Esophagus muscularis mucosa (tissue), 4 donors: ENCODE data around the gene RBPJ. TPM values are rescaled to one million over a fixed set of nuclear protein-coding genes. Genes with fewer than 3 reads are reported as not detected.

Experiments
- DNase-seq: peaks from one replicate; pipeline ENCODE4 v3.0.0-alpha.2; 2017; ENCODE audit errors: extremely low spot score
- H3K27ac ChIP-seq, 4 donors: fragments of 200-600 bp; sonication (generic); replicated peaks in 1 of 4; 1 replicate in 3 of 4; 2 replicates in 1 of 4; pipeline ENCODE4 v1.5.1; 2016 to 2019; ENCODE audit warnings: mild to moderate bottlenecking in 1 of 4
- H3K27me3 ChIP-seq, 4 donors: fragments of 200-600 bp; sonication (generic); one replicate each; pipeline versions ENCODE4 v1.5.1 to v1.6.0; 2016 to 2019
- H3K36me3 ChIP-seq, 4 donors: fragments of 200-600 bp; sonication (generic); one replicate each; pipeline ENCODE4 v1.5.1; 2016 to 2019
- H3K4me1 ChIP-seq, 4 donors: fragments of 200-600 bp; sonication (generic); one replicate each; pipeline ENCODE4 v1.5.1; 2016 to 2019
- H3K4me3 ChIP-seq, 4 donors: fragments of 200-600 bp; sonication (generic); 1 replicate in 2 of 4; 2 replicates in 2 of 4; pipeline ENCODE4 v1.5.1; 2016 to 2019; ENCODE audit warnings: mild to moderate bottlenecking in 4 of 4, moderate library complexity in 1 of 4
- H3K9me3 ChIP-seq, 4 donors: fragments of 200-600 bp; sonication (generic); 1 replicate in 3 of 4; 2 replicates in 1 of 4; pipeline ENCODE4 v1.5.1; 2016 to 2019
- EP300 ChIP-seq: sonication (generic); formaldehyde crosslinking; IDR thresholded peaks from one replicate; pipeline ENCODE4 v1.6.1; 2017; ENCODE audit warnings: antibody characterized with exemption
- POLR2A ChIP-seq: fragments of 450-650 bp; IDR thresholded peaks from one replicate; pipeline ENCODE4 v1.6.1; 2017; ENCODE audit warnings: antibody characterized with exemption, moderate library complexity, mild to moderate bottlenecking, low read depth
- POLR2AphosphoS5 ChIP-seq, 2 donors: sonication (generic); formaldehyde crosslinking; IDR thresholded peaks; one replicate each; pipeline ENCODE4 v1.6.1; 2017; ENCODE audit warnings: antibody characterized with exemption in 2 of 2
- WGBS: methylation state at CpG from one replicate; pipeline ENCODE4 v1.1.5; 2018; 5-methylcytosine and 5-hydroxymethylcytosine counted together
- intact Hi-C: fragments of 100-400 bp; cut with DNase I; formaldehyde crosslinking; loops from one replicate; pipeline ENCODE4 v1.15.1; 2023
- total RNA-seq, 4 donors: library from RNA; depleted of rRNA; stranded (reverse); fragments of >200 nt; gene quantifications; one replicate each; pipeline versions ENCODE4 v1.1.0 to v1.2.1, GENCODE V29; 2016
- TF ChIP-seq, protein P1 (sequence below), 3 experiments: fragments of 200-600 bp in 2 of 3; fragments of 450-650 bp in 1 of 3; sonication (generic) in 2 of 3; IDR thresholded peaks; one replicate each; pipeline ENCODE4 v1.5.1; 2017 to 2019; ENCODE audit warnings: antibody characterized with exemption in 3 of 3, mild to moderate bottlenecking in 2 of 3, moderate library complexity in 1 of 3

RBPJ gene
- total RNA-seq, 4 donors from 2014 or later, result 49.7 to 75.2 (median 60.8) TPM

DNA sequence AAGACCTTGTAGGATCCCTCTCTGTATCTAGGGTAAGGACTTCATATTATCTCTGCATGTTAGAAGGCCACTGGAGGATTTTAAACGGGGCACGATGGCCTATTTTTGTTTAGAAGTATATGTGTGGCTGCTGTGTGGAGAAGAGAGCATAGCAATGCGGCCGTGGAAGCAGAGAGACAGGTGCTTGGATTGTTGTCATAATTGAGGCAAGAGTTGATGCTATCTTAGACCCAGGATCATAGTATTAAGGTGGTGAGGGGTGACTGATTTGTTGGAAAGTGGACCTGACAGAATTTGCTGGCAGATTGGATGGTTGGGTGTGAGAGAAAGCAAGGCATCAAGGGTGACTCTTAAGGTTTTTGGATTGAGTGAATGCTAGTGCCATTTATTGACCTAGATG lies 106.1 kb downstream of the RBPJ start:
- H3K36me3 ChIP-seq, result peaks cover 13 to 58% (median 36%) of the 10 kb centered on the region in 4 donors
- intact Hi-C loops, result no loop called here
- WGBS, result 94% methylated on average over 4 of the region's 4 CpGs

DNA sequence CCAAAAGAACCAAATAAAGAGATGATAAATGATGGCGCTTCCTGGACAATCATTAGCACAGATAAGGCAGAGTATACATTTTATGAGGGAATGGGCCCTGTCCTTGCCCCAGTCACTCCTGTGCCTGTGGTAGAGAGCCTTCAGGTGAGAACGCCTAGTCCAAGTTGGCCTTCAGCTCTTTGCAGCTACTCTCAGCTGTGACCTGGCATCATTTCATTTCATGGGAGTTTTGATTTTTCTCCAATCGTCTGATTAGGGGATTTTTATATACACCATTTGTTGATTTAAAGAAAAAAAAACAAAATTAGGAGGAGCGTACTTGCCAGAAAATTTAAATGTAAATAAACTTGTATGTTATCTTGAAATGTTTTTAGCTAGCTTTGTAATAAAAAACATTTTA lies 109.1 kb downstream of the RBPJ start:
- no peaks in the 10 kb centered on the region for H3K9me3 ChIP-seq
- no peaks in the 10 kb centered on the region for H3K27me3 ChIP-seq
- peaks cover 13 to 60% (median 38%) of the 10 kb centered on the region in 4 donors for H3K36me3 ChIP-seq
- TF ChIP-seq EP300, result no peak
- no peak for TF ChIP-seq POLR2AphosphoS5 (IDR thresholded peaks at IDR 0.05)
- H3K4me1 ChIP-seq, result peaks cover 0 to 11% (median 0%) of the 10 kb centered on the region in 4 donors
- no peak overlapping the region for H3K27ac ChIP-seq
- H3K4me3 ChIP-seq, result no peak overlapping the region
- intact Hi-C loops, result no loop called here
- no peak for DNase-seq
- 87% methylated on average over 4 of the region's 4 CpGs for WGBS

More for the DNA sequence above, 106.1 kb downstream of the RBPJ start:
- Histone ChIP-seq H3K27me3 (no peaks in the 10 kb centered on the region), H3K4me1 (peaks cover 0 to 5% (median 1%) of the 10 kb centered on the region in 4 donors), H3K27ac (no peak overlapping the region), H3K9me3 (no peaks in the 10 kb centered on the region), H3K4me3 (no peak overlapping the region)
- TF ChIP-seq POLR2AphosphoS5 (IDR thresholded peaks at IDR 0.05) (no peak), EP300 (no peak), POLR2A (no peak)
- TF ChIP-seq, protein P1, sequence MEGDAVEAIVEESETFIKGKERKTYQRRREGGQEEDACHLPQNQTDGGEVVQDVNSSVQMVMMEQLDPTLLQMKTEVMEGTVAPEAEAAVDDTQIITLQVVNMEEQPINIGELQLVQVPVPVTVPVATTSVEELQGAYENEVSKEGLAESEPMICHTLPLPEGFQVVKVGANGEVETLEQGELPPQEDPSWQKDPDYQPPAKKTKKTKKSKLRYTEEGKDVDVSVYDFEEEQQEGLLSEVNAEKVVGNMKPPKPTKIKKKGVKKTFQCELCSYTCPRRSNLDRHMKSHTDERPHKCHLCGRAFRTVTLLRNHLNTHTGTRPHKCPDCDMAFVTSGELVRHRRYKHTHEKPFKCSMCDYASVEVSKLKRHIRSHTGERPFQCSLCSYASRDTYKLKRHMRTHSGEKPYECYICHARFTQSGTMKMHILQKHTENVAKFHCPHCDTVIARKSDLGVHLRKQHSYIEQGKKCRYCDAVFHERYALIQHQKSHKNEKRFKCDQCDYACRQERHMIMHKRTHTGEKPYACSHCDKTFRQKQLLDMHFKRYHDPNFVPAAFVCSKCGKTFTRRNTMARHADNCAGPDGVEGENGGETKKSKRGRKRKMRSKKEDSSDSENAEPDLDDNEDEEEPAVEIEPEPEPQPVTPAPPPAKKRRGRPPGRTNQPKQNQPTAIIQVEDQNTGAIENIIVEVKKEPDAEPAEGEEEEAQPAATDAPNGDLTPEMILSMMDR (IDR thresholded peaks at IDR 0.05), result no peak
- no peak for DNase-seq

DNA sequence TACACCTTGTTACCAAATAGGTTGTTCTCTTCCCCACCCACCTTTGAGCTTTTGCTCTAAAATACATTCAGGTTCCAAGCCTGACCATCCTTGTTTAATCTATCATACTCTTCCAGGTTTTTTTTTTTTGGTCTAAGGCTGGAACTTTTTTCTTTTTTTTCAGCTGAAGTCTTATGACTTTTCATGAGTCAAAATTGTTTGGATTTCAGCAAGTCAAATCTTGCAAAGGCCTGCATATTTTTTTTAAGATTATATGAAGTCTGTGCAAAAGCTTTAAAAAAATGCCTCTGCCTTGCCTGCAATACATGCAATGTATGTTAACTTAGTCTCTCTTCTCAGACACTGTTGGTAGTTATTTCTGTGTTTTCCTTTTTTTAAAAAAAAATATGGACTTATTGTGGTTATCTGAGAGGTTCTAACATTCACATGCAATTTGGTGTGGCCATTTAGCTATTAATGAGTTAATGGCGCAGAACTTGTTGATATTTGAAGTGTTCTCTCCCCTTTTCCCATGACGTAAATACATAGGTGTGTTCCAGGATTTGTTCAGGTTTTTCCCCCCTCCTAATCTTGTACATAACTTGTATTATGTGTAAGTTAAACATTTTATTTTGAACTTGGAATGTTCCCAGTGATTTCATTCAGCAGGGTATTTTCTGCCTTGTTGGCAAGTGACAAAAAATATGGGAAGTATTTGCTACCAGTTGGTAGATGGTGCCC lies 110.8 kb downstream of the RBPJ start:
- no peak overlapping the region for H3K27ac ChIP-seq
- H3K9me3 ChIP-seq, result no peaks in the 10 kb centered on the region
- no peaks in the 10 kb centered on the region for H3K27me3 ChIP-seq
- intact Hi-C loops, result no loop called here
- TF ChIP-seq POLR2AphosphoS5 (IDR thresholded peaks at IDR 0.05), result no peak
- no peak for TF ChIP-seq POLR2A
- TF ChIP-seq EP300, result no peak
- TF ChIP-seq, protein P1 (IDR thresholded peaks at IDR 0.05), result no peak
- H3K4me3 ChIP-seq, result no peak overlapping the region
- peaks cover 0 to 11% (median 0%) of the 10 kb centered on the region in 4 donors for H3K4me1 ChIP-seq
- 92% methylated on average over 2 of the region's 2 CpGs for WGBS
- peaks cover 6 to 53% (median 31%) of the 10 kb centered on the region in 4 donors for H3K36me3 ChIP-seq
- no peak for DNase-seq

DNA sequence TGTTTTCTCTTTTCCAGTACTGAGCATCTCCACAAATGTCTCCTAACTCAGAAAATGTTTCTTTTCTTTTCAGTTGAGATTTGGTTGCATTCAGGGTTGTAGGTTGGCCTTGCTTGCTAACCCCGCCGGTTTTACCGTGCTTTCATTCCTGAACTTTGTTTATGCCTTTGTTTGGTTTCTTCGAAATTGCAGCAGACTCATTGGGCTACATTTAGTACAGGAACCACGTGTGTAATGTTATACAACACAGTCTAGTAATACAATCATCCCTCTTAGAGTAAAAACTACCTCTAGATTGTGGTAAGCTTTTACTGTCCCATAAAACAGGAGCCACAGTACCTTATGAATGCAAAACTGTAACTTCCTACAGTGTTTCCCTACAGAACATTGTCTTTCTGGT lies 111.6 kb downstream of the RBPJ start:
- TF ChIP-seq POLR2AphosphoS5 (IDR thresholded peaks at IDR 0.05), result no peak
- no peak for TF ChIP-seq POLR2A
- TF ChIP-seq, protein P1 (IDR thresholded peaks at IDR 0.05), result no peak
- no peak for TF ChIP-seq EP300
- Histone ChIP-seq H3K27ac (no peak overlapping the region), H3K4me3 (no peak overlapping the region), H3K27me3 (no peaks in the 10 kb centered on the region), H3K4me1 (peaks cover 0 to 11% (median 0%) of the 10 kb centered on the region in 4 donors), H3K36me3 (peaks cover 6 to 56% (median 31%) of the 10 kb centered on the region in 4 donors), H3K9me3 (no peaks in the 10 kb centered on the region)
- no peak for DNase-seq
- intact Hi-C loops, result no loop called here
- WGBS, result 77% methylated on average over 5 of the region's 5 CpGs

DNA sequence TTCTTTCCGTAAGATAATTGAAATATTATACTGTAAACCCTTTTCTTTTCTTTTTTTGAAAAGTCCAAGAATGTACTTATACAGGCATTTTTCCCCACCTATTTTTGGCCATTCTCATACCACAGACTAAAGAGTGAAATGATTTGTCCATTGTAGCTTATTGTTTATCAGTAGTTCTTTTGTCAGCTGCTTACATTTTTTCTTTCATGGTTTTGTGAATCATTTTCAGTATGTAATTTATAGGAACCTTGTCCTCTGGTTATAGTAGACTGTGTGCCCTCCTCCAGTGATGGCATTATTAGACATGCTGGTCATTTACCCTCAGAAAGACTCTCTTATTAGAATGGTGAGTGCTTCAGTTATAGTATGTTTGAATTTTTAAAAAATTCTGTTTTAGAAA lies 112.7 kb downstream of the RBPJ start:
- Histone ChIP-seq H3K27me3 (no peaks in the 10 kb centered on the region), H3K4me1 (peaks cover 0 to 11% (median 0%) of the 10 kb centered on the region in 4 donors), H3K9me3 (no peaks in the 10 kb centered on the region), H3K27ac (no peak overlapping the region), H3K36me3 (peaks cover 15 to 67% (median 31%) of the 10 kb centered on the region in 4 donors), H3K4me3 (no peak overlapping the region)
- 95% methylated on average over 1 of the region's 1 CpG for WGBS
- intact Hi-C loops, result no loop called here
- no peak for DNase-seq
- TF ChIP-seq POLR2AphosphoS5 (IDR thresholded peaks at IDR 0.05) (no peak), POLR2A (no peak), EP300 (no peak)
